Neural progenitor cell (in vitro differentiated cells): ENCODE results near the gene C13orf42.

Source experiments
- EZH2 ChIP-seq: fragments of 200-600 bp; sonication (generic); IDR thresholded peaks from 2 replicates; pipeline ENCODE4 v1.6.1; 2017; ENCODE audit warnings: antibody characterized with exemption, mild to moderate bottlenecking, moderate library complexity
- TF ChIP-seq, protein P1 (sequence below): fragments of 200-600 bp; sonication (generic); IDR thresholded peaks from 2 replicates; pipeline ENCODE4 v1.5.1; 2017; ENCODE audit warnings: antibody characterized with exemption, mild to moderate bottlenecking

DNA sequence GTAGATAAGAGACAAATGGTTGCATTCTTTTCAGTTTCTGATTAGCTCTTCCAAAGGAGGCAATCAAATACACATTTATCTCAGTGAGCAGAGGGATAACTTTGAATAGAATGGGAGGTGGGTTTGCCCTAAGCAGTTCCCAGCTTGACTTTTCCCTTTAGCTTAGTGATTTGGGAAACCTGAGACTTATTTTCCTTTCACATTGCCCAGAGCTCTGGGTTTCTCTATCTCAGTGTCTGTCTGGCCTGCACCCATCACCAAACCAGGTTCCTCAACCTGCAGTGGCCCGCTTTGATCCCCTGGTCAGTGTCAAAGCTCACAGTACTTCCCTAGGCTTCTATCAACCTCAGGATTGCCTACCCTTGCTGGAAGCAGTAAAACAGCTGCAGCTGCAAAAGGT lies 35.6 kb upstream of the C13orf42 start:
- TF ChIP-seq, protein P1, sequence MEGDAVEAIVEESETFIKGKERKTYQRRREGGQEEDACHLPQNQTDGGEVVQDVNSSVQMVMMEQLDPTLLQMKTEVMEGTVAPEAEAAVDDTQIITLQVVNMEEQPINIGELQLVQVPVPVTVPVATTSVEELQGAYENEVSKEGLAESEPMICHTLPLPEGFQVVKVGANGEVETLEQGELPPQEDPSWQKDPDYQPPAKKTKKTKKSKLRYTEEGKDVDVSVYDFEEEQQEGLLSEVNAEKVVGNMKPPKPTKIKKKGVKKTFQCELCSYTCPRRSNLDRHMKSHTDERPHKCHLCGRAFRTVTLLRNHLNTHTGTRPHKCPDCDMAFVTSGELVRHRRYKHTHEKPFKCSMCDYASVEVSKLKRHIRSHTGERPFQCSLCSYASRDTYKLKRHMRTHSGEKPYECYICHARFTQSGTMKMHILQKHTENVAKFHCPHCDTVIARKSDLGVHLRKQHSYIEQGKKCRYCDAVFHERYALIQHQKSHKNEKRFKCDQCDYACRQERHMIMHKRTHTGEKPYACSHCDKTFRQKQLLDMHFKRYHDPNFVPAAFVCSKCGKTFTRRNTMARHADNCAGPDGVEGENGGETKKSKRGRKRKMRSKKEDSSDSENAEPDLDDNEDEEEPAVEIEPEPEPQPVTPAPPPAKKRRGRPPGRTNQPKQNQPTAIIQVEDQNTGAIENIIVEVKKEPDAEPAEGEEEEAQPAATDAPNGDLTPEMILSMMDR: no peak
- no peak for TF ChIP-seq EZH2
